Measurements from ENCODE around the gene KCNIP4. TPM values are rescaled to one million over a fixed set of nuclear protein-coding genes. Genes with fewer than 3 reads are reported as not detected.

The KCNIP4 gene
- total RNA-seq, 1 donor from 2014 or later = 0.53 TPM

DNA sequence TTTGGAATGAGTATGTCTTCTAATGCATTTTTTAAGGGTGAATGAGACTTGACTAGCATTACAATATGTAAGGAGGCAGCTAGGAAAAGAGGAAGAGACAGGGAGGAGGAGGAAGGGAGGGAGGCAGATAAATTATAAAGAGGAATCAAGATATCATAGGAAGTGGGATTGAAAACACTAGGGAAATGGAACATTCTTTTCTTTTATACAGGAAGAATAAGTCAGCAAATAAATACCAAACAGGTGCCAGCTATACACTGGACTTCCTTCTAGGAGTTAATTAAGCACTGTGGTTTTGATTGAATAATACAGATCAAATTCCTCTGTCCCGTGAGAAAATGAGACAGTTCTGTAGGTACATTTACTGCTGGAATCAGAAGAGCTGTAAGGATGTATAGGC lies 1169.7 kb downstream of the KCNIP4 start:
- DNase-seq (ENCODE audit: low read depth) (peak; percentile 8), FAIRE-seq (no peak)
- Histone ChIP-seq H3K27me3 (ENCODE audit: control insufficient read depth, insufficient read depth, low read length) (no peaks in the 10 kb centered on the region), H3K36me3 (ENCODE audit: control insufficient read depth, insufficient read depth, low read length) (no peaks in the 10 kb centered on the region), H3K4me3 (ENCODE audit: low read depth, low read length) (no peak overlapping the region)
- TF ChIP-seq, protein P1, sequence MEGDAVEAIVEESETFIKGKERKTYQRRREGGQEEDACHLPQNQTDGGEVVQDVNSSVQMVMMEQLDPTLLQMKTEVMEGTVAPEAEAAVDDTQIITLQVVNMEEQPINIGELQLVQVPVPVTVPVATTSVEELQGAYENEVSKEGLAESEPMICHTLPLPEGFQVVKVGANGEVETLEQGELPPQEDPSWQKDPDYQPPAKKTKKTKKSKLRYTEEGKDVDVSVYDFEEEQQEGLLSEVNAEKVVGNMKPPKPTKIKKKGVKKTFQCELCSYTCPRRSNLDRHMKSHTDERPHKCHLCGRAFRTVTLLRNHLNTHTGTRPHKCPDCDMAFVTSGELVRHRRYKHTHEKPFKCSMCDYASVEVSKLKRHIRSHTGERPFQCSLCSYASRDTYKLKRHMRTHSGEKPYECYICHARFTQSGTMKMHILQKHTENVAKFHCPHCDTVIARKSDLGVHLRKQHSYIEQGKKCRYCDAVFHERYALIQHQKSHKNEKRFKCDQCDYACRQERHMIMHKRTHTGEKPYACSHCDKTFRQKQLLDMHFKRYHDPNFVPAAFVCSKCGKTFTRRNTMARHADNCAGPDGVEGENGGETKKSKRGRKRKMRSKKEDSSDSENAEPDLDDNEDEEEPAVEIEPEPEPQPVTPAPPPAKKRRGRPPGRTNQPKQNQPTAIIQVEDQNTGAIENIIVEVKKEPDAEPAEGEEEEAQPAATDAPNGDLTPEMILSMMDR (IDR thresholded peaks at IDR 0.05; ENCODE audit: insufficient read depth, low read length, severe bottlenecking) = no peak

DNA sequence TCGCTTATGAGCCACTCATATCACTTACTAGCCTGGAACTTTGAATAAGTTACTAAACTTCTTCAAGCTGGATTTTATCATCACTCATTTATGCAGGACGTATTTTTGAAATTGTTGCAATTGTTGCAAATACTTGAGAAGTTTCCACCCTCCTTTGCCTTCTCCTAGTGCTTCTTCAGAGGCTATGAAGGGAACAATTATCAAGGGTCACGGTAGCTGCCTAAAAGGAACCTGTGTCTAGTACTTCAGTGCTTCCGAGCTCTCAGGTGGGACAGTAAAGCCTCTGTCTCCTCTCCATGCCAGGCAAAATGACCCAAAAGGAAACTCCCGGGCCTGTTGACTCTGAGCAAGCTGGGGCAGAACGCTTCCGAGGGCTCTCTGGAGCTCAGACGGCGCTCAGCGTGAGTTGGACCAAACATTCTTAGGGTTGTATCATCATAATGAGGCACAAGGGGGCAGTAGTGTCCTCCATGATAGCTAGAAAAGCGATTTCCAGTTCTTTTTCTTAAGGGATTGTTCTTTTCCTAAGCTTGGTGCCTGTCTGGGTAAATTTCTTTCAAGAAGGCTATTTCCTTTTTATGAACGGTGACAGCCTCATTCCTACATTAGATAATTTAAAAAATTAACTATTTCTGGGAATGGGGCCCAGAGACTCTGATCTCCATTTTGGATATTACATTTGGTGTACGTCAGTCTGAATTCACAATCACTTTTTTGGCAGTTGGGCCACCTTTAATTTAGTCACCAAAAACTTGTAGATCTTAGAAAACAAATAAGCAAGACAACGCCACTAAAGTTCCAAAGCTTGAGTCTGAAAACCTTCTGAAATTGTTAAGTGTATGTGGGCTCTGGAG lies 1175.2 kb downstream of the KCNIP4 start:
- Histone ChIP-seq H3K4me3 (ENCODE audit: low read depth, low read length) (no peak overlapping the region), H3K27me3 (ENCODE audit: control insufficient read depth, insufficient read depth, low read length) (no peaks in the 10 kb centered on the region), H3K36me3 (ENCODE audit: control insufficient read depth, insufficient read depth, low read length) (no peaks in the 10 kb centered on the region)
- DNase-seq (ENCODE audit: low read depth) (peak; percentile 57), FAIRE-seq (no peak)
- TF ChIP-seq, protein P1 (IDR thresholded peaks at IDR 0.05; ENCODE audit: insufficient read depth, low read length, severe bottlenecking) = peak; percentile 79

DNA sequence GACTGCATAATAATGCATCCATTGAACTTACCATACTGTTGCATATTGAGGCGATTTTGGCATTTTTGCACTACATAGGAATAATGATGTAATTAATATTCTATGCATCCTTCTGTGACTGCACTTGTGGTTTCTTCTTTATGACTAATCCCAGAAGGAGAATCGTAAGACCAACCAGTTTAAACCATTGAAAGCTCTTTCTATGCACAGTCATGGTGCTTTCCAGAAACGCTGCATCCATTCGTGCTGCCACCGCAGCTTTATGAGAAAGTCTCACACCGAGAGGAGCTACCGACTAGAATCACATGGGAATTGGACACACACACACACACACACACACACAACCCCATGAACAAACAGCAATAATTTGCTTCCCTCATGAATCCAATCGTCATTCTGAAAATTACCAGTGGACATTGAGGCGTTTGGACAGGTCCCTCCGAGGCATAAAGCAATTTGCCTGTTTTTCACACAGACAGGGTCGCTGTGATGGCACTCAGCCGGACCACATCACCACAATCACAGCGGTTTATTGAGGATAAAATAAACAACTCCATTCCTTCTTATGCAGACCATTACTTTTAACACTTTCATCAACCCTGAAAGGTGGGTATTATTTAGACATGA lies 1184.1 kb downstream of the KCNIP4 start:
- no peak for FAIRE-seq
- no peaks in the 10 kb centered on the region for H3K36me3 ChIP-seq (ENCODE audit: control insufficient read depth, insufficient read depth, low read length)
- H3K4me3 ChIP-seq (ENCODE audit: low read depth, low read length) = no peak overlapping the region
- no peaks in the 10 kb centered on the region for H3K27me3 ChIP-seq (ENCODE audit: control insufficient read depth, insufficient read depth, low read length)
- TF ChIP-seq, protein P1 (IDR thresholded peaks at IDR 0.05; ENCODE audit: insufficient read depth, low read length, severe bottlenecking) = no peak
- DNase-seq (ENCODE audit: low read depth) = peak; percentile 20

DNA sequence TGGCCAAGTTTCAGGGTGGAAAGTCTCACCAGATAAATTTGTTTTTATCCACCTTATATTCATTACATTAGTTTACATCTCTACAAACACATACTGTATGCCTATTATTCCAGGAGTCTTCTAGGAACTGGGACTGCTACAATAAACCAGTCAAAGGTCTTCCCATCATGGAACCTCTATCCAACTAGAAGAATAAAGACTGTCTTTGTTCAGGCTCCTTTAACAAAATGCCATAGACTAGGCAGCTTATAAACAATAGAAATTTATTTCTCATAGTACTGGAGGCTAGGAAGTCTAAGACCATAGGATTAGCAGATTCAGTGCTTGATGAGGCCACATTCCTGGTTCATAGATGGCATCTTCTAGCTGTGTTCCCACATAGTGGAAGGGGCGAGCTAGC lies 1186.7 kb downstream of the KCNIP4 start:
- FAIRE-seq (no peak), DNase-seq (ENCODE audit: low read depth) (no peak)
- Histone ChIP-seq H3K4me3 (ENCODE audit: low read depth, low read length) (no peak overlapping the region), H3K27me3 (ENCODE audit: control insufficient read depth, insufficient read depth, low read length) (no peaks in the 10 kb centered on the region), H3K36me3 (ENCODE audit: control insufficient read depth, insufficient read depth, low read length) (no peaks in the 10 kb centered on the region)
- TF ChIP-seq, protein P1 (IDR thresholded peaks at IDR 0.05; ENCODE audit: insufficient read depth, low read length, severe bottlenecking) = no peak

DNA sequence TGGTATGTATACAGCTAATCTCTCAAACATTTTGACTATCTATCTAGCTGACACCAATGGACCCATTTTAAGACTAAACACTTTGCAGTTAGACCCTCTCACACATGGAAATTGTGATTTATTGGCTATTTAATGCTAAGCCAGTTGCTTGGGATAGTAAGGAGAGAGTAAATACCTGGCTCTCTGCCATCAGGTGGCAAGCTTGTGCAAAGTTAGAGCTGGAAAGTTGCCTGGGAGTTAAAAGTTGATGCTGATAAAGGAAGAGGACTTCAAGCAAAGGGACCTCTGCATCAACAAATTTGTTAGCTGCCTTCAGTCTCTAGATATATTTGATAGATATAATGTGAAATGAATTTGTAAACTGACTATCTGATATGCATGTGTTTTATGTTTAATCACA lies 1187.2 kb downstream of the KCNIP4 start:
- Histone ChIP-seq H3K36me3 (ENCODE audit: control insufficient read depth, insufficient read depth, low read length) (no peaks in the 10 kb centered on the region), H3K4me3 (ENCODE audit: low read depth, low read length) (no peak overlapping the region), H3K27me3 (ENCODE audit: control insufficient read depth, insufficient read depth, low read length) (no peaks in the 10 kb centered on the region)
- DNase-seq (ENCODE audit: low read depth) (peak; percentile 28), FAIRE-seq (no peak)
- TF ChIP-seq, protein P1 (IDR thresholded peaks at IDR 0.05; ENCODE audit: insufficient read depth, low read length, severe bottlenecking) = no peak

Measured in bronchial epithelial cell (primary cell).